Bronchial epithelial cell (primary cell): ENCODE measurements around the gene TSPEAR. TPM values are rescaled to one million over a fixed set of nuclear protein-coding genes. Genes with fewer than 3 reads are reported as not detected.

Experiments
- DNase-seq: peaks from one replicate; pipeline ENCODE4 v3.0.0-alpha.2; 2010; ENCODE audit warnings: low read depth
- FAIRE-seq: peaks from 2 replicates; lab custom pipeline; 2011; peaks lifted over from hg19 to GRCh38; lab: Jason Lieb, UNC
- H3K27me3 ChIP-seq: 2 replicates; pipeline ENCODE4 v1.5.1; 2011; ENCODE audit warnings: low read length; ENCODE audit not compliant: control insufficient read depth, insufficient read depth
- H3K36me3 ChIP-seq: 2 replicates; pipeline ENCODE4 v1.5.1; 2011; ENCODE audit warnings: low read length; ENCODE audit not compliant: control insufficient read depth, insufficient read depth
- H3K4me3 ChIP-seq: 2 replicates; pipeline ENCODE4 v1.5.1; 2011; ENCODE audit warnings: mild to moderate bottlenecking, low read depth, low read length, control low read depth
- CTCF ChIP-seq: IDR thresholded peaks from 2 replicates; pipeline ENCODE4 v1.5.1; 2011; ENCODE audit warnings: mild to moderate bottlenecking, moderate library complexity, low read length, control low read depth, inconsistent platforms; ENCODE audit not compliant: insufficient read depth, severe bottlenecking
- total RNA-seq: library from RNA; depleted of rRNA; stranded (reverse); fragments of >200 nt; gene quantifications from 2 replicates; pipeline ENCODE4 v1.2.1, GENCODE V29; 2014

The TSPEAR gene
- total RNA-seq, 1 donor from 2014 or later = not detected

GRCh38 chr21:44471341-44471740, 240.0 kb downstream of the TSPEAR start:
- H3K4me3 ChIP-seq = no peak overlapping the region

GRCh38 chr21:44467859-44468195, 243.5 kb downstream of the TSPEAR start:
- TF ChIP-seq CTCF = no peak
- H3K36me3 ChIP-seq = no peaks in the 10 kb centered on the region
- FAIRE-seq (no peak), DNase-seq (no peak)
- no peaks in the 10 kb centered on the region for H3K27me3 ChIP-seq
- no peak overlapping the region for H3K4me3 ChIP-seq

More at GRCh38 chr21:44471341-44471740, 240.0 kb downstream of the TSPEAR start:
- no peaks in the 10 kb centered on the region for H3K36me3 ChIP-seq
- DNase-seq = no peak
- no peak for TF ChIP-seq CTCF
- no peaks in the 10 kb centered on the region for H3K27me3 ChIP-seq
- FAIRE-seq = no peak

GRCh38 chr21:44466996-44467858, 244.1 kb downstream of the TSPEAR start:
- H3K4me3 ChIP-seq = no peak overlapping the region
- no peak for FAIRE-seq
- no peak for DNase-seq
- no peak for TF ChIP-seq CTCF
- no peaks in the 10 kb centered on the region for H3K27me3 ChIP-seq
- H3K36me3 ChIP-seq = no peaks in the 10 kb centered on the region

- no peak for FAIRE-seq
- DNase-seq = no peak
- Histone ChIP-seq H3K36me3 (no peaks in the 10 kb centered on the region), H3K4me3 (no peak overlapping the region), H3K27me3 (no peaks in the 10 kb centered on the region)
- TF ChIP-seq CTCF = no peak
These were observed 244.9 kb downstream of the TSPEAR start for GRCh38 chr21:44466351-44466954.

- no peak for TF ChIP-seq CTCF
- DNase-seq = no peak
- no peaks in the 10 kb centered on the region for H3K36me3 ChIP-seq
- H3K27me3 ChIP-seq = no peaks in the 10 kb centered on the region
- no peak for FAIRE-seq
- H3K4me3 ChIP-seq = no peak overlapping the region
These were observed 247.0 kb downstream of the TSPEAR start for GRCh38 chr21:44464351-44464750.

GRCh38 chr21:44463724-44464123, 247.6 kb downstream of the TSPEAR start:
- no peak for FAIRE-seq
- Histone ChIP-seq H3K4me3 (no peak overlapping the region), H3K27me3 (no peaks in the 10 kb centered on the region), H3K36me3 (no peaks in the 10 kb centered on the region)
- TF ChIP-seq CTCF = no peak
- DNase-seq = no peak
